Activated naive CD4-positive, alpha-beta T cell treated with anti-CD3 and anti-CD28 coated beads for 36 hours (primary cell): ENCODE data around the gene ST3GAL4. TPM values are rescaled to one million over a fixed set of nuclear protein-coding genes. Genes with fewer than 3 reads are reported as not detected.

Experiments used
- CTCF ChIA-PET: fragments of 350-600 bp; sonication (Branson Sonifier 250); formaldehyde crosslinking; loops from one replicate; lab custom pipeline; 2021; ENCODE audit warnings: antibody characterized with exemption; lab: Charles Lee
- DNase-seq: peaks from one replicate; pipeline ENCODE4 v3.0.0-alpha.2; 2020
- H3K27ac Mint-ChIP-seq: one replicate; pipeline ENCODE4 v1.8.0; 2021; ENCODE audit warnings: mild to moderate bottlenecking, mixed read lengths
- H3K27me3 Mint-ChIP-seq: one replicate; pipeline ENCODE4 v1.8.0; 2021; ENCODE audit warnings: low read depth, mixed read lengths
- H3K36me3 Mint-ChIP-seq: one replicate; pipeline ENCODE4 v1.8.0; 2021; ENCODE audit warnings: low read depth, mixed read lengths
- H3K4me1 Mint-ChIP-seq: one replicate; pipeline ENCODE4 v1.8.0; 2021; ENCODE audit warnings: low read depth, mixed read lengths
- H3K4me3 Mint-ChIP-seq: one replicate; pipeline ENCODE4 v1.8.0; 2021; ENCODE audit warnings: mild to moderate bottlenecking, moderate library complexity, mixed read lengths
- H3K9me3 Mint-ChIP-seq: one replicate; pipeline ENCODE4 v1.8.0; 2021; ENCODE audit warnings: mixed read lengths
- intact Hi-C: fragments of 100-400 bp; cut with micrococcal nuclease; formaldehyde crosslinking; loops from one replicate; pipeline ENCODE4 v1.15.1; 2023
- total RNA-seq, 2 experiments: library from RNA; stranded (reverse); gene quantifications; one replicate each; pipeline ENCODE4 v1.2.3, GENCODE V29; 2021

The ST3GAL4 gene
- total RNA-seq, 2 experiments from 2014 or later = 7.6 to 8.0 TPM

- H3K27ac Mint-ChIP-seq = no peak overlapping the region
- no peaks in the 10 kb centered on the region for H3K9me3 Mint-ChIP-seq
- H3K4me1 Mint-ChIP-seq = no peaks in the 10 kb centered on the region
- intact Hi-C loops = no loop called here
- no peak overlapping the region for H3K4me3 Mint-ChIP-seq
- no peak for DNase-seq
- no peaks in the 10 kb centered on the region for H3K36me3 Mint-ChIP-seq
- CTCF ChIA-PET = no interaction called here
- no peaks in the 10 kb centered on the region for H3K27me3 Mint-ChIP-seq
These were observed 44.5 kb downstream of the ST3GAL4 start for GRCh38 chr11:126400019-126400418.

GRCh38 chr11:126400479-126400878 is 45.0 kb downstream of the ST3GAL4 start:
- no peaks in the 10 kb centered on the region for H3K27me3 Mint-ChIP-seq
- H3K27ac Mint-ChIP-seq = no peak overlapping the region
- no peak overlapping the region for H3K4me3 Mint-ChIP-seq
- CTCF ChIA-PET = interaction anchor here (0.6 to 0.9 kb wide), 3 partner anchors 43 to 1093 kb away, joined by 3 to 4 read pairs (median 3); no protein-coding TSS in a partner anchor
- no peak for DNase-seq
- no peaks in the 10 kb centered on the region for H3K9me3 Mint-ChIP-seq
- intact Hi-C loops = no loop called here
- H3K36me3 Mint-ChIP-seq = no peaks in the 10 kb centered on the region
- H3K4me1 Mint-ChIP-seq = no peaks in the 10 kb centered on the region

GRCh38 chr11:126403022-126403581 is 47.6 kb downstream of the ST3GAL4 start:
- Mint-ChIP-seq H3K27ac (no peak overlapping the region), H3K4me3 (no peak overlapping the region), H3K36me3 (no peaks in the 10 kb centered on the region), H3K27me3 (no peaks in the 10 kb centered on the region), H3K4me1 (no peaks in the 10 kb centered on the region), H3K9me3 (no peaks in the 10 kb centered on the region)
- intact Hi-C loops = no loop called here
- CTCF ChIA-PET = no interaction called here
- DNase-seq = no peak

GRCh38 chr11:126403658-126404057 is 48.2 kb downstream of the ST3GAL4 start:
- Mint-ChIP-seq H3K9me3 (no peaks in the 10 kb centered on the region), H3K4me1 (no peaks in the 10 kb centered on the region), H3K27me3 (no peaks in the 10 kb centered on the region), H3K36me3 (no peaks in the 10 kb centered on the region), H3K27ac (no peak overlapping the region), H3K4me3 (no peak overlapping the region)
- CTCF ChIA-PET = no interaction called here
- DNase-seq = no peak
- intact Hi-C loops = no loop called here

- Mint-ChIP-seq H3K9me3 (no peaks in the 10 kb centered on the region), H3K27me3 (no peaks in the 10 kb centered on the region), H3K27ac (no peak overlapping the region), H3K4me3 (no peak overlapping the region), H3K36me3 (peaks cover 3% of the 10 kb centered on the region), H3K4me1 (no peaks in the 10 kb centered on the region)
- CTCF ChIA-PET = no interaction called here
- no peak for DNase-seq
- intact Hi-C loops = no loop called here
These were observed 48.9 kb downstream of the ST3GAL4 start for GRCh38 chr11:126404367-126404766.

- no peak for DNase-seq
- Mint-ChIP-seq H3K36me3 (peaks cover 3% of the 10 kb centered on the region), H3K9me3 (no peaks in the 10 kb centered on the region), H3K27ac (no peak overlapping the region), H3K4me1 (no peaks in the 10 kb centered on the region), H3K4me3 (no peak overlapping the region), H3K27me3 (no peaks in the 10 kb centered on the region)
- intact Hi-C loops = no loop called here
- CTCF ChIA-PET = no interaction called here
These were observed 49.9 kb downstream of the ST3GAL4 start for GRCh38 chr11:126405374-126405773.

GRCh38 chr11:126405906-126406305 is 50.4 kb downstream of the ST3GAL4 start:
- intact Hi-C loops = no loop called here
- DNase-seq = no peak
- H3K36me3 Mint-ChIP-seq = peaks cover 3% of the 10 kb centered on the region
- CTCF ChIA-PET = no interaction called here
- H3K9me3 Mint-ChIP-seq = no peaks in the 10 kb centered on the region
- H3K4me3 Mint-ChIP-seq = no peak overlapping the region
- no peak overlapping the region for H3K27ac Mint-ChIP-seq
- no peaks in the 10 kb centered on the region for H3K4me1 Mint-ChIP-seq
- H3K27me3 Mint-ChIP-seq = no peaks in the 10 kb centered on the region

GRCh38 chr11:126406368-126406767 is 50.9 kb downstream of the ST3GAL4 start:
- no peak for DNase-seq
- Mint-ChIP-seq H3K27ac (no peak overlapping the region), H3K36me3 (peaks cover 3% of the 10 kb centered on the region), H3K4me3 (no peak overlapping the region), H3K9me3 (no peaks in the 10 kb centered on the region), H3K4me1 (no peaks in the 10 kb centered on the region), H3K27me3 (no peaks in the 10 kb centered on the region)
- intact Hi-C loops = no loop called here
- CTCF ChIA-PET = no interaction called here

GRCh38 chr11:126407101-126407521 is 51.6 kb downstream of the ST3GAL4 start:
- Mint-ChIP-seq H3K4me1 (no peaks in the 10 kb centered on the region), H3K36me3 (peaks cover 3% of the 10 kb centered on the region), H3K27ac (no peak overlapping the region), H3K9me3 (no peaks in the 10 kb centered on the region), H3K4me3 (no peak overlapping the region), H3K27me3 (no peaks in the 10 kb centered on the region)
- intact Hi-C loops = no loop called here
- no peak for DNase-seq
- CTCF ChIA-PET = no interaction called here

- CTCF ChIA-PET = no interaction called here
- Mint-ChIP-seq H3K9me3 (no peaks in the 10 kb centered on the region), H3K27ac (no peak overlapping the region), H3K27me3 (no peaks in the 10 kb centered on the region), H3K36me3 (peaks cover 3% of the 10 kb centered on the region), H3K4me3 (no peak overlapping the region), H3K4me1 (no peaks in the 10 kb centered on the region)
- DNase-seq = no peak
- intact Hi-C loops = no loop called here
These were observed 52.3 kb downstream of the ST3GAL4 start for GRCh38 chr11:126407682-126408288.

GRCh38 chr11:126408496-126408895 is 53.0 kb downstream of the ST3GAL4 start:
- Mint-ChIP-seq H3K36me3 (peaks cover 3% of the 10 kb centered on the region), H3K4me1 (no peaks in the 10 kb centered on the region), H3K27me3 (no peaks in the 10 kb centered on the region), H3K27ac (no peak overlapping the region), H3K4me3 (no peak overlapping the region), H3K9me3 (no peaks in the 10 kb centered on the region)
- intact Hi-C loops = no loop called here
- CTCF ChIA-PET = no interaction called here
- DNase-seq = no peak

GRCh38 chr11:126408901-126409619 is 53.6 kb downstream of the ST3GAL4 start:
- H3K27ac Mint-ChIP-seq = no peak overlapping the region
- no peak overlapping the region for H3K4me3 Mint-ChIP-seq
- CTCF ChIA-PET = no interaction called here

GRCh38 chr11:126409620-126409985 is 54.1 kb downstream of the ST3GAL4 start:
- Mint-ChIP-seq H3K4me3 (no peak overlapping the region), H3K36me3 (peaks cover 3% of the 10 kb centered on the region), H3K4me1 (no peaks in the 10 kb centered on the region), H3K27me3 (no peaks in the 10 kb centered on the region), H3K9me3 (no peaks in the 10 kb centered on the region), H3K27ac (no peak overlapping the region)
- CTCF ChIA-PET = no interaction called here
- intact Hi-C loops = no loop called here
- no peak for DNase-seq

More at GRCh38 chr11:126408901-126409619, 53.6 kb downstream of the ST3GAL4 start:
- Mint-ChIP-seq H3K27me3 (no peaks in the 10 kb centered on the region), H3K9me3 (no peaks in the 10 kb centered on the region), H3K4me1 (no peaks in the 10 kb centered on the region), H3K36me3 (peaks cover 3% of the 10 kb centered on the region)
- intact Hi-C loops = no loop called here
- DNase-seq = no peak
